ENCODE results near the gene PDE1A.

GRCh38 chr2:182412858-182413257, 14.0 kb downstream of the PDE1A start:
- no peak for TF ChIP-seq CTCF (IDR thresholded peaks at IDR 0.05)
- no peak for TF ChIP-seq ZBTB33 (IDR thresholded peaks at IDR 0.05; ENCODE audit: borderline replicate concordance, low read depth)
- no peak for TF ChIP-seq MXI1 (IDR thresholded peaks at IDR 0.05; ENCODE audit: low read depth, low read length)

Data from SK-N-SH (cell line).